Pancreas (tissue), 10 donors: ENCODE measurements around the gene OR2W1. TPM values are rescaled to one million over a fixed set of nuclear protein-coding genes. Genes with fewer than 3 reads are reported as not detected.
A peak's percentile ranks its signal among the peaks of the same experiment; 100 is the strongest.

ENCODE experiments used
- ATAC-seq, 4 donors: fragments of 200-7000 bp; cut with Tn5 transposase; one replicate each; pipeline versions ENCODE4 v1.8.0 to v1.9.1; 2020; ENCODE audit warnings: mild to moderate bottlenecking in 4 of 4, moderate library complexity in 4 of 4
- DNase-seq, 6 donors: peaks; one replicate each; pipeline ENCODE4 v3.0.0-alpha.2; 2020
- FAIRE-seq: peaks from 2 replicates; lab custom pipeline; 2012; peaks lifted over from hg19 to GRCh38; lab: Jason Lieb, UNC
- H3K27ac ChIP-seq, 4 donors: fragments of 200-600 bp; sonication (generic); 1 replicate in 3 of 4; 2 replicates in 1 of 4; pipeline versions ENCODE4 v1.5.0 to v1.8.0; 2020
- H3K27me3 ChIP-seq, 4 donors: fragments of 200-600 bp; one replicate each; pipeline ENCODE4 v1.8.0; 2021
- H3K36me3 ChIP-seq, 3 donors: fragments of 200-600 bp; sonication (generic) in 1 of 3; one replicate each; pipeline versions ENCODE4 v1.5.0 to v1.8.0; 2020 to 2021
- H3K4me1 ChIP-seq, 3 donors: fragments of 200-600 bp; one replicate each; pipeline ENCODE4 v1.8.0; 2021
- H3K4me3 ChIP-seq, 4 donors: fragments of 200-600 bp; sonication (generic) in 2 of 4; one replicate each; pipeline versions ENCODE4 v1.5.0 to v1.8.0; 2020 to 2021
- H3K9me3 ChIP-seq, 4 donors: fragments of 200-600 bp; one replicate each; pipeline ENCODE4 v1.8.0; 2021
- CTCF ChIP-seq, 4 donors: fragments of 200-600 bp; sonication (generic) in 3 of 4; IDR thresholded peaks; one replicate each; pipeline versions ENCODE4 v1.5.0 to v1.8.0; 2021; ENCODE audit warnings: antibody characterized with exemption in 4 of 4
- WGBS, 2 donors: extraction: QIAGEN DNeasy Blood & Tissue Kit; methylation state at CpG; one replicate each; pipeline ENCODE4 v1.1.7; 2013; 5-methylcytosine and 5-hydroxymethylcytosine counted together
- intact Hi-C, 3 donors: fragments of 100-400 bp; cut with DNase I; formaldehyde crosslinking; loops; one replicate each; pipeline versions ENCODE4 v1.11.1 to v1.14.2; 2022
- polyA plus RNA-seq, 2 donors: library from polyadenylated mRNA; stranded (reverse); fragments of 200-250 nt; gene quantifications; one replicate each; pipeline ENCODE4 v1.2.3, GENCODE V29; 2013
- total RNA-seq, 6 donors: library from RNA; stranded (reverse); fragmentation: NEBNext Ultra II Directional in 4 of 6; extraction: Animal tissue kit (Norgen Biotek cat#: 25700) in 4 of 6; gene quantifications; one replicate each; pipeline versions ENCODE4 v1.2.1 to v1.2.4, GENCODE V29; 2021 to 2023
- donor health status: healthy with polysubstance abuse.
- donor health status: DM: no; HTN: no; CAD: no; lungs with moderate emphysema.
- donor health status: DM: no; HTN: no; CAD: no.
- donor health status: control.
- donor health status: control.
- donor health status: Bipolar disorder and iron deficiency.
- donor health status: DM: yes; HTN: yes; CAD: no.
- donor health status: DM: no; HTN: no; CAD: no.
- donor health status: DM: no; HTN: no; CAD: no.
- donor health status: DM: yes; HTN: yes; CAD: no.

The OR2W1 gene
- total and polyA plus RNA-seq, 8 donors: not detected

- DNase-seq (no peak), ATAC-seq (no peak), FAIRE-seq (no peak)
- 58 to 62% methylated on average over 1 of the region's 1 CpG for WGBS, 2 donors
- H3K36me3 ChIP-seq: no peaks in the 10 kb centered on the region
- no peaks in the 10 kb centered on the region for H3K9me3 ChIP-seq
- H3K4me3 ChIP-seq: no peak overlapping the region
- H3K27me3 ChIP-seq: peaks cover 0 to 3% (median 0%) of the 10 kb centered on the region in 4 donors
- no peak overlapping the region for H3K27ac ChIP-seq
- intact Hi-C loops: no loop called here
- no peak for TF ChIP-seq CTCF (IDR thresholded peaks at IDR 0.05)
- no peaks in the 10 kb centered on the region for H3K4me1 ChIP-seq
These were observed 34.2 kb upstream of the OR2W1 start for GRCh38 chr6:29079203-29079602.

- H3K4me1 ChIP-seq: no peaks in the 10 kb centered on the region
- peaks cover 0 to 9% (median 4%) of the 10 kb centered on the region in 4 donors for H3K27me3 ChIP-seq
- no peak overlapping the region for H3K27ac ChIP-seq
- FAIRE-seq: no peak
- 25 to 26% methylated on average over 9 of the region's 9 CpGs for WGBS, 2 donors
- ATAC-seq: peak in 2 of 4 donors; percentile 68 to 69
- H3K9me3 ChIP-seq: no peaks in the 10 kb centered on the region
- DNase-seq: peak in 1 of 6 donors; percentile 16
- TF ChIP-seq CTCF (IDR thresholded peaks at IDR 0.05): peak; percentile 24 to 36 (median 32)
- intact Hi-C loops: no loop called here
- no peaks in the 10 kb centered on the region for H3K36me3 ChIP-seq
- H3K4me3 ChIP-seq: no peak overlapping the region
These were observed 27.1 kb upstream of the OR2W1 start for GRCh38 chr6:29071831-29072723.

GRCh38 chr6:29051680-29052079 lies 6.7 kb upstream of the OR2W1 start:
- no peaks in the 10 kb centered on the region for H3K36me3 ChIP-seq
- peaks cover 0 to 19% (median 0%) of the 10 kb centered on the region in 4 donors for H3K27me3 ChIP-seq
- no peak for TF ChIP-seq CTCF (IDR thresholded peaks at IDR 0.05)
- H3K4me3 ChIP-seq: no peak overlapping the region
- no peak for ATAC-seq
- no peak for FAIRE-seq
- peaks cover 0 to 4% (median 0%) of the 10 kb centered on the region in 4 donors for H3K9me3 ChIP-seq
- intact Hi-C loops: no loop called here
- no peak overlapping the region for H3K27ac ChIP-seq
- no peaks in the 10 kb centered on the region for H3K4me1 ChIP-seq
- WGBS, 2 donors: 57 to 75% methylated on average over 3 of the region's 3 CpGs
- DNase-seq: no peak

GRCh38 chr6:29035951-29036350 lies 9.0 kb downstream of the OR2W1 start:
- H3K9me3 ChIP-seq: no peaks in the 10 kb centered on the region
- FAIRE-seq: no peak
- H3K36me3 ChIP-seq: no peaks in the 10 kb centered on the region
- peaks cover 0 to under 1% (median 0%) of the 10 kb centered on the region in 4 donors for H3K27me3 ChIP-seq
- DNase-seq: peak in 1 of 6 donors; percentile 30
- H3K4me1 ChIP-seq: no peaks in the 10 kb centered on the region
- intact Hi-C loops: no loop called here
- no peak for TF ChIP-seq CTCF (IDR thresholded peaks at IDR 0.05)
- ATAC-seq: no peak
- H3K4me3 ChIP-seq: no peak overlapping the region
- 82 to 87% methylated on average over 24 of the region's 24 CpGs for WGBS, 2 donors
- no peak overlapping the region for H3K27ac ChIP-seq

GRCh38 chr6:29028821-29029220 lies 16.2 kb downstream of the OR2W1 start:
- no peak for DNase-seq
- Histone ChIP-seq H3K36me3 (no peaks in the 10 kb centered on the region), H3K9me3 (no peaks in the 10 kb centered on the region), H3K4me1 (no peaks in the 10 kb centered on the region), H3K27me3 (peaks cover 0 to 17% (median 4%) of the 10 kb centered on the region in 4 donors), H3K4me3 (no peak overlapping the region), H3K27ac (no peak overlapping the region)
- FAIRE-seq: no peak
- intact Hi-C loops: no loop called here
- no peak for ATAC-seq
- no peak for TF ChIP-seq CTCF (IDR thresholded peaks at IDR 0.05)
- 80 to 85% methylated on average over 13 of the region's 13 CpGs for WGBS, 2 donors
